ENCODE measurements around the gene ANKRD13B.

ANKRD13B gene

DNA sequence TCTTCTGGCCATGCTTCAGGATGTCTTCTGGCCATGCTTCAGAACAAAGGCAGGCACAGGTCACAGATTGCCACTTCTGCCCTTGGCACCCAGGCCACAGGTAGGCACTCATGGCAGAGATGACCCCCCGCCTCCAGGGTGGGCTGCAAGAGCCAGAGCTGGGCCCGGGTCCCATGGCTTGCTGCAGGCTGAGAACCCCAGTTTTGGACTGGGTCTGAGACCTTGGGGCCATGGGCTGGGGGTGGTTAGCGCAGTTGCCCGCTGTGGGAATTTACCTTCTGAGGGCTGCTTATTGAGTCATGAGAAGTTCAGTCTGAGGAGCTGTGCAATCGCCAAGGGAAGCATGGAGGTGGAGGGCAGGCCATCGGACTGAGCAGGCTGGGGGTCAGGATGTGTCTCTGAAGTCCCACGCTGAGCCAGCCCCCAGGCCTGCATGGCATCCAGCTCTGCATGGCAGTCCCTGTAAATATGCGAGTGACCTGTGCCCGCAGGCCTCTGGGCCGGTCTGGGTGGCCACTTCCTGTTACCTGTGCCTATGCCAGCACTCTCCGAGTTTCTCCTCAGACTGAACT is 1.7 kb downstream of the ANKRD13B start:
- DNase-seq (ENCODE audit: low read depth in 1 of 2, low spot score in 1 of 2): no peak

DNA sequence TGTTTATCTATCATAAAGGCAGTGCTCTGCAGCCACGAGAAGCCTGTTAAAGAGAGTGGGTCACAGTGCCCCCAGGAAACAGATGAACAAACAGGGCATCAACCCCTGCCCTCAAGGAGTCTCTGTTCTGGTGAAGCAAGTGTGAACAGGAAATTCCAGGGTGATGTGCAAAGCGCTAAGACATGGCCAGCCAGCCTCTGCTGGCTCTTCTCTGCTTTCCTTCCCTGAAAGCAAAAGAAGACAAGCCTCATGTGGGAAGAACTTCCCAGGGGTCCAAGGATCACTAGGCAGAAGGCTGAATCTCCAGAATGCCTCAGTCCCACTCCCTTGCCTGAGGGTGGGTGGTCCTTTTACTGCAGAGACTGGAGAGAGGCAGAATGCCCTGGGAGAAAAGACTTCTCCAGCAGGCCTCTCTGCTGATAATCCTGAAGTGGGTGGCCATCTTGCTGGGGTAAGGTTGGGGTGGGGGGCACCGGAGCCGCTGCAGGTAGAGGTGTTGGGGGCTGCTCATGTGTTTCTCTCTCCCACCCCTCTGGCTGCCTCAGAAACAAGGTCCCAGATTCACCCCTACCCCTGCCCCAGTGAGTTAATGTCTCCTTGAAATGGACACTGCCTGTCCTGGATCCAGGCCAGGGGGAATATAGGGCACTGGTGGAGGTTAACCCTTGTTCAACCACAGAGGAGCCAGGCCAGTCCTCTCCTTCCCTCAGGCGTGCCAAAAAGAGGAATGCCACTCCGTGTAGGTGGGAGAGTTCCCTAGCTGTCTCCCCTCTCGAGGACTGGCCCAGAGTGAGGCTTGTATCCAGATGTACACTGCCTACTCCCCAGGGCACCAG is 2.4 kb downstream of the ANKRD13B start:
- no peak for DNase-seq (ENCODE audit: low read depth in 1 of 2, low spot score in 1 of 2)

DNA sequence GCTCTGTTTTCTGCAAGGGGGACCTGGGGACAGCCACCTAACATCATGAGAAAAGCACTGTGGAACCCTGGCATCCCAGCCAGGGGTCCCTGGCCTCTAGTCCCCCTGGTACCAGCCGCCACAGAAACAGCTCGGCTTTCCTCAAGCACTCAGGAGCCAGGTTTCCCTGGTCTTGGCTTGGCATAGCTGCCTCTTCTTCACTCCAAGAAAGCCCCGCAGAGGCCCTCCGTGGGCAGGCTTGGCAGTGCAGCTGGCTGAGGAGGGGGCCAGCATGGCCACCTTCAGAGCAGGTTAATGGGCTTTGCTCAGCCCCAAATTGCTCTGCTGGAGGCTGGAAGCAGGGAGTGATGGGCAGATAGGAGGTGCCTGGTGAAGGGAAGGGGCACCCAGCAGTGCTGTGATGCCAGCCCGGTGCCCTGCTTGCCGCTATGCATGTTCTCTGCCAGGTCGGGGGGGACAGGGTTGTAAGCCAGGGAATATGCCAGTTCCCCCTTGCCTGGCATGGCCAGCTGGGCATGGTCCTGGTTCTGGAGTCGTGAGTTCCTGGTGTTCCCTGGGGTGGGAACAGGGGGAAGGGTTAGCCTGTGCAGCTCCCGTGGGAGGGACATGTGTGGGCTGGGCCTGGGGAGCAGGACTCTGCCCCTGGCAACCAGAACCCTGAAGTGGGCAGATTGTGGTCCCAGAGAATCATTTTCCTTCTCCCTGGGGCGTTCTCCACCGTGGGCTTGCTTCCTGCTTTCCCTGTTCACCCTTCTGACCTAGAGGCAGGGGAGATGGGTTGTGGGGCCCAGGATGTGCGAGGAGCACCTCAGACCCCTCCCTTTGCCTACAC is 3.2 kb downstream of the ANKRD13B start:
- no peak for DNase-seq (ENCODE audit: low read depth in 1 of 2, low spot score in 1 of 2)

DNA sequence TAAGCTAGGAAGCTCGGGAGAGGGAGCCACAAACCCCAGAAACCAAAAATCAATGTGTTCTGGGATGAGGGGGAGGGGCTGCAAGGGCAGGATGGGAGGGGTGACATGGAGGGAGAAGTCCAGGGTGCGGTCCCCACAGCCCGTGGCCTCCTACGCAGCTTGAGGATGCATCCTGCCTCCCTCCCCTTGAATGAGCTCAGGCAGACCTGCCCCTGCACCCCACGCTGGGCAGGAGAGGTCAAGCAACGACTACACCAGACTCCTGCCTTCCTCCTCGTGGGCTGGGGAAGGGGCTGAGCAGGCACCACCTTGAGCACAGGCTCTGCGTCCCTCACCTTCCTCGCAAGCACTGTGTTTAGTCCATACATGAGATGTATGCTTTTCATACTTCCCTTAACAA is 3.9 kb downstream of the ANKRD13B start:
- no peak for DNase-seq (ENCODE audit: low read depth in 1 of 2, low spot score in 1 of 2)

DNA sequence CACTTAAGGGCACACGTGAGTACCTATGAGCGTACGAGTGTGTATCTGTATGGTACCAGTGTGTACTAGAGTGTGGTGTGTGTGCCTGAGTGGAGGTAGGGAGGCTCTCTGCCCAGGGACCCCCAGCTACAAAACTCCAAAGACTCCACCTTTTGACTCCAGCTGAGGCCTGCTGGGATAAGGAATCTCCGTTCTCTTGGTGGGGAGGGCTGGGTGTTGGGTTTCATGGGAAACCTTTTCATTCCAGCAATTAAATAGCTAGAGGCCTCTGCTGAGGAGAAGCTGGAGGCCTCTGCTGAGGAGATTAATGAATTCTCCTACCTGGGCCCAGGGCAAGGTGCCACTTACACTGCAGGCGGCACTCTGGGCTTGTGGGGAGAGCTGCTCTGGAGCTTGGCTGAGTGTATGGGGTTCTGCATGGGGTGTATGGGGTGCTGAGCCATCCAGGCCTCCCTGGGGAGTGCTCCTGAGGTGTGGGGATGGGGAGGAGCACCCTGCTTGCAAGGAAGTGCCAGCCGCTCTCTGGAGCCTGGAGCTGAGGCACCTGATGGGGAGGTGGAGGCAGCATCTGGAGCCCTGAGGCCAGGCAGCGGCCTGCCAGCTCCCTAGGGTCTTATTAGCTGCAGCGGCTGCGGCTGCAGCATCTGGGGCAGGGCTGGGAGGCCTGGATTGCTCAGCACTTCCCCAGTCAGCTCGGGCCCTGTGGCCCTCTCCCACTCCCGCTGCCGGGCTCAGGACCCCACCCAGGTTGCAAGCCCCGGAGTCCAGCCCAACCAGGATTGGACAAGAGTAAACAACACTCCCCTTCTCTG is 4.6 kb downstream of the ANKRD13B start:
- DNase-seq (ENCODE audit: low read depth in 1 of 2, low spot score in 1 of 2): no peak

DNA sequence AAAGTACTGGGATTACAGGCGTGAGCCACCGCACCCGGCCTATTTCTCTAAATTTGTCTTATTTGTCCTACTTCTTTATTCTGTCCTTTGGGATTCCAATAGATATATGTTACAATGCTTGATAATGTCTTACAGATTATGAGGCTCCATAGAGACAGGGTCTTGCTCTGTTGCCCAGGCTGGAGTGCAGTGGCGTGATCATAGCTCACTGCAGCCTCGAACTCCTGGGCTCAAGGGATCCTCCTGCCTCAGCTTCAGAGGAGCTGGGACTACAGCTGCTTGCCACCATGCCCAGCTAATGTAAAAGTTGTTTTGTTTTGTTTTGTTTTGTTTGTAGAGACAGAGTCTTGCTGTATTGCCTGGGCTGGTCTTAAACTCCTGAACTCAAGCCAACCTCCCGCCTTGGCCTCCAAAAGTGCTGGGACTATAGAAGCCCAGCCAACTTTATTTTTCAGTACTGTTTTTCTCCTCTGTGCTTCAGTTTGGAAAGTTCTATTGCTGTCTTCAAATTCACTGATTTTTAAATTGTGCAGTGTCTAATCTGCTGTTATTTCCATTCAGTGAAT is 10.3 kb downstream of the ANKRD13B start:
- DNase-seq (ENCODE audit: low read depth in 1 of 2, low spot score in 1 of 2): no peak

DNA sequence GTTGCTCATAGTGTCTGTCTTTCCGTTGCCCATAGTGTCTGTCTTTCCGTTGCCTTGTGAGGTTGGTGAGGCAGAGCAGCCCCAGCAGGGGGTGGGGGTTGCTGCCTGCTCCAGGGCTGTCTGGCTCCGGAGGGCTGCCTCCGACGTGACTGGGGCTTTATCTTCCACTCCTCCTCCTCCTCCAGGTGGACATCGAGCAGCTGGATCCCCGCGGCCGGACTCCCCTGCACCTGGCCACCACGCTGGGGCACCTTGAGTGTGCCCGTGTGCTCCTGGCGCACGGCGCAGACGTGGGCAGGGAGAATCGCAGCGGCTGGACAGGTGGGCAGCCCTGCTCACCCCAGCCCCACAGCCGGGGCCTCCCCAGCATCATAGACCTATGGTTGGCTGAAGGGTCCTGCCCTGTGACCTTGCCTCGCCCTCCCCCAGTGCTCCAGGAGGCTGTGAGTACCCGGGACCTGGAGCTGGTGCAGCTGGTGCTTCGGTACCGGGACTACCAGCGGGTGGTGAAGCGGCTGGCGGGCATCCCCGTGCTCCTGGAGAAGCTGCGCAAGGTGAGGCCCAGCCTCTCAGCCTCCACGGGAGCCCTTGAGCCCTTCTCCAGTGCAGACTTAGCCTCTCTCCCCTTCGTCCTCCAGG is 14.7 kb downstream of the ANKRD13B start:
- no peak for DNase-seq (ENCODE audit: low read depth in 1 of 2, low spot score in 1 of 2)

DNA sequence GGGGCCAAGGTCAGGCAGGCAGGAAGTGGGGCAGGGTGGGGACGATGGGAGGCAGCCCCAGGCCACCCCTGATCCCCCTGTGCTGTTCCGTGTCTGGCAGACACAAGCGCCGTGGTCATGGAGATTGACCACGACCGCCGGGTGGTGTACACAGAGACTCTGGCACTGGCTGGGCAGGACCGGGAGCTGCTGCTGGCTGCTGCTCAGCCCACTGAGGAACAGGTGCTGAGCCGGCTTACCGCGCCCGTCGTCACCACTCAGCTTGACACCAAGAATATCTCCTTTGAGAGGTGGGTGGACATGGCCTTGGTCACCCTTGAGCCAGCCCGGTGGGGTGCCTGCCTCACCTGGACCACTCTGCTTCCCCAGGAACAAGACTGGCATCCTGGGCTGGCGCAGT is 16.1 kb downstream of the ANKRD13B start:
- no peak for DNase-seq (ENCODE audit: low read depth in 1 of 2, low spot score in 1 of 2)

DNA sequence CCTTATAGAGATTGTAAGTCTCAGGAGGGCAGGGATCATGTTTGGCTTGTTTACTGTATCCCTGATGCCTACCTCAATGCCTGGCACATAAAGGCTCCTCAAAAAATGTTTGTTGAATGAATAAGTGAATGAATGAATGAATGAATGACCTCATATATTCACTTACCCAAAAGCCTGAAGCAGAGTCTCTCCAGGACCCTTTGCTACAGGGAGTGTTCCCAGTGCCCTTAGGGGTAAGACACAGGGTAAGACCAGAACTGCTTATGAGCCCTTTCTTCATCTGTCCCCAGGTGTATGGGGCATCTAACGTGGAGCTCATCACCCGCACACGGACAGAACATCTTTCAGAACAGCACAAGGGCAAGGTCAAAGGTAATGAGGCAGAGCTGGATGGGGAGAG is 17.5 kb downstream of the ANKRD13B start:
- DNase-seq (ENCODE audit: low read depth in 1 of 2, low spot score in 1 of 2): no peak

DNA sequence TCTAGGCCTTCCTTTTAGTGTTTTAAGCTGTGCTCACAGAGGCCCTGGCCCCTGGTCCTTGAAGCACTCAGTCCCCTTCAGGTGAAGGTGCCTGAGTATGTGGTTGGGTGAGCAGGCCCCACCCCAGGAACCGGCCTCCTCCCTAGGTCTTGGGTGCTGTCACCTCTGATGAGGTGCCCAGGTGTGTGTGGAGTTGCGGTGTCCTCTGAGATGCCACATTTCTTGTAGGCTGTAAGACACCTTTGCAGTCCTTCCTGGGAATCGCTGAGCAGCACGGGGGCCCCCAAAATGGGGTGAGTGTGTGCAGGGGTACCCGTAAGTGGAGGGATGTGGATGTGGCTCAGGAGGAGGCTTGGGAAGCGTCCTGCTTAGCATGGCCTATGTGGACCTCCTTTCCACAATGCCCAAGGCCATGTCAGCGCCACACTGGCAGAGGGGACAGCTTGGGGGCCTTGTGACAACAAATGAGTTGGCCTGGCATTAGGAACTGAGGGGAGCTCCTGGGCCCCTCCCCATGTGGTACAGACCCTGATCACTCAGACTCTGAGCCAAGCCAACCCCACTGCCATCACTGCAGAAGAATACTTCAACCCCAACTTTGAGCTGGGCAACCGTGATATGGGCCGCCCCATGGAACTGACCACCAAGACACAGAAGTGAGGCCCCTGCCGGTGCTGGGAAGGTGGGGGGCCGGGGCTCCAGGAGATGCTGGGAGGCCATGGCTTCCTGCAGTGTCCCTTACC is 18.6 kb downstream of the ANKRD13B start:
- DNase-seq (ENCODE audit: low read depth in 1 of 2, low spot score in 1 of 2): no peak

DNA sequence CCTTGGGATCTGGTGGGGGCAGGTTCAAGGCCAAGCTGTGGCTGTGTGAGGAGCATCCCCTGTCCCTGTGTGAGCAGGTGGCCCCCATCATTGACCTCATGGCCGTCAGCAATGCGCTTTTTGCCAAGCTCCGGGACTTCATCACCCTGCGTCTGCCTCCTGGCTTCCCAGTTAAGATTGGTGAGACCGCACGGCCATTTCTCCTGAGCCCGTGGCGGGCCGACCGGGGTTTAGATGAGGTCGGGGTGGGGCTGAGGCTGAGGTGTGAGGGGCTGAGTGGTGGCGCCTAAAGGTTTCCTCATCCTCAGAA is 19.1 kb downstream of the ANKRD13B start:
- no peak for DNase-seq (ENCODE audit: low read depth in 1 of 2, low spot score in 1 of 2)

DNA sequence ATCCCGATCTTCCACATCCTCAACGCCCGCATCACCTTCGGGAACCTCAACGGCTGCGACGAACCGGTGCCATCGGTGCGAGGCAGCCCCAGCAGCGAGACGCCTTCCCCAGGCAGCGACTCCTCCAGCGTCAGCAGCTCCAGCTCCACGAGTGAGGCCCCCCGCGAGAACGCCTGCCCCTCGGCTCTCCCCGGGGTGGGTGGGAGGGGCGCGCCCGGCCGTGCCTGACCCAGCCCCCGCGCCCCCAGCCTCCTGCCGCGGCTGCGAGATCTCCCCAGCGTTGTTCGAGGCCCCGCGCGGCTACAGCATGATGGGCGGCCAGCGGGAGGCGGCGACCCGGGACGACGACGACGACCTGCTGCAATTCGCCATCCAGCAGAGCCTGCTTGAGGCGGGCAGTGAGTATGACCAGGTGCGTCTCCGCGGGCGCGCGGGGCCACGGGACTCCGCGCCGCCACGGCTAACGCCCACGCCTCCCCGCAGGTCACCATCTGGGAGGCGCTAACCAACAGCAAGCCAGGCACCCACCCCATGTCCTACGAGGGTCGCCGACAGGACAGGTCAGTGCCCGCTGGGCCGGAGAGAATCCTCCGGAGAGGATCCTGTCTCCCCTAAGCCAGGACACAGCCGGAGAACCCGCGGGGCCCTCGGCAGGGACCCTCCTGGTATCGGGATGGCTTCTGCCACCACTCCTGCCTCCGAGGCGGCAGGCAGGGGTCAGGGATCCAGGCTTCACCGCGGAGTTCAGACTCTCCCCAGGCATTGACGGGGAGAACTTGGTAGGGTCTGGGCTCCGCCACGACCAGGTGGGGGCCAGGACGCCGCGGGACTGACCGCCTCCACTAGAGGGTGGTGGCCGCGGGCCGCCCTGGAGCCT is 19.7 kb downstream of the ANKRD13B start:
- no peak for DNase-seq (ENCODE audit: low read depth in 1 of 2, low spot score in 1 of 2)

DNA sequence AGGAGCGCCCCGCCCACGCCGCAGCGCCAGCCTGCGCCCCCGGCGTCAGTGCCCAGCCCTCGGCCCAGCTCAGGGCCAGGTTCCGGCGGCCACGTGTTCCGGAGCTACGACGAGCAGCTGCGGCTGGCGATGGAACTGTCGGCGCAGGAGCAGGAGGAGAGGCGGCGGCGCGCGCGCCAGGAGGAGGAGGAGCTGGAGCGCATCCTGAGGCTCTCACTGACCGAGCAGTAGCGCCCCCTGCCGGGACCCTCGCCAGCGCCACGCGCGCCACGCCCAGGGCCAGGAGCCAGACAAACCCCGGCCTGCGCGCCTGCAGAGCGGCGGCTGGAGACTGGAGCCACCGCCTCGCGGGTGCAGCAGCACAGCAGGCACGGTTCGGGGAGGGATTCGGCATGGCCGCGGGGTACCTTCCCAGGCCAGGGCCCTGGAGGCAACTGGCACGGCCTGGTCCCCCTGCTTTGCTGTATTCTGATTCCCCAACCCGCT is 20.5 kb downstream of the ANKRD13B start:
- DNase-seq (ENCODE audit: low read depth in 1 of 2, low spot score in 1 of 2): peak; percentile 88 to 93

DNA sequence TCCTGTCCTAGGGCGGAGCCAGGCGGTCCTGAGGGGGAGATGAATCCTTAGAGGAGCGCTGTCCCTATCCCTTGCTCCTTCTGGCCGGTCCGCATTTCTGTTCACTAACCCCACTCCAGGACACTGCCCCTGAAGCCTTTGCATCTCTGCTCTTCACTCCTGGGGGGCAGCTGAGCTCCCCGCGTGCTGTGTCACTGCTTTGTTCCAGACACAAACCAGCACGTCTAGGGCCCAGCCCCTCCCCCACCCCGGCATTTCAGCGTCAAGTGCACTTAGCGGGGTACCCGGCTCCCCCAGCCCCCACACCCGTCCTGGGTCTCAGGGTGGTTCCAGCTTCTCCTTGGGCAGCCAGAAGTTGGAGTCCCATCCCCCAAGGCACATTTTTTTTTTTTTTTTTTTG is 20.9 kb downstream of the ANKRD13B start:
- DNase-seq (ENCODE audit: low read depth in 1 of 2, low spot score in 1 of 2): no peak

DNA sequence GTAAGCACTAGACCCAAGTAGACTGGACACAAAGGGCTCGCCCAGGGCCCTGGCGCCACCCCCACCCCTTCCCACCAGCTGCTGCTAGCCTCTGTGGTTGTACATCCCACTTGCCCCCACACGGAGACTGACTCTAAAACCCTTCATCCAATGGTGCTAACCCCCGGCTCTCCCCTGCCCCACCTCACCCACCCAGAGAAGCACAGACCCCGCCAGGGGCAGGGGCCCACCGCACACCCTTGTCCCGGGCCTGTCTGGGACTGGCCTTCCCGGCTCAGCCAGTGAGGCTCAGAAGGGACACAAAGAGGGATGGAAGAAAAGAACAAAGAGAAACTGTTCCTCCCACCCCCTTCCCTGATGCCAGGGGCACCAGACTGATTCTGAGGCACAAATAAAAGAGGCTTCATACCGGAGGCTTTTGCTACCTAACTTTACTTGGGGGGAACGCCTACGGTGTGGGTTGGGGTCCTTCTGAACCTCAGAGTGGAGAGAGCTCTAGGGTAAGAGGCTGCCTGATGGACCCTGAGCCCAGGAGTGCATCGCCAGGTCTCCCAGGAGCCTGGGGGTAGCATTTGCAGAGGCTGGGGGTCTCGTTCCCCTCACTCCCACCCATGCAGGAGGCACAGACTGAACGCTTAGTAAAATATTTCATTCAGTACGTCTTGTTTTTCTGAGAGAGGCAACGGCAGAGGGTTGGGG is 21.6 kb downstream of the ANKRD13B start:
- DNase-seq (ENCODE audit: low read depth in 1 of 2, low spot score in 1 of 2): no peak

DNA sequence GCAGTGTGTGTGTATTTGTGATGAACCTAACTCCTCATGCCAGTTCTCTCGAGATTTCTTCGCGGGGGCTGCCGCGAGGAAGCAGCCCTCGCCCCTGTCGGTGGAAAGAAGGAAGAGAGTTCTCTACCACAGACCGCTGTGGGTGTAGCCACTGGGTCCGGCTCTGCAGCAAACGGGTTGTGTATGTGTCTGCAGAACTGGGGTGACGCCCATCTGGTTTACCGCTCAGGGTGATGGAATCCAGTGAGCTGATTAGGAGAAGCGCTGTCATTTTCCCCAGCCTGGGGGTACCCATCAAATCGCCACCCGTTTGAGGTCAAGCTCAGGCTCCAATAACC is 22.1 kb downstream of the ANKRD13B start:
- DNase-seq (ENCODE audit: low read depth in 1 of 2, low spot score in 1 of 2): no peak

DNA sequence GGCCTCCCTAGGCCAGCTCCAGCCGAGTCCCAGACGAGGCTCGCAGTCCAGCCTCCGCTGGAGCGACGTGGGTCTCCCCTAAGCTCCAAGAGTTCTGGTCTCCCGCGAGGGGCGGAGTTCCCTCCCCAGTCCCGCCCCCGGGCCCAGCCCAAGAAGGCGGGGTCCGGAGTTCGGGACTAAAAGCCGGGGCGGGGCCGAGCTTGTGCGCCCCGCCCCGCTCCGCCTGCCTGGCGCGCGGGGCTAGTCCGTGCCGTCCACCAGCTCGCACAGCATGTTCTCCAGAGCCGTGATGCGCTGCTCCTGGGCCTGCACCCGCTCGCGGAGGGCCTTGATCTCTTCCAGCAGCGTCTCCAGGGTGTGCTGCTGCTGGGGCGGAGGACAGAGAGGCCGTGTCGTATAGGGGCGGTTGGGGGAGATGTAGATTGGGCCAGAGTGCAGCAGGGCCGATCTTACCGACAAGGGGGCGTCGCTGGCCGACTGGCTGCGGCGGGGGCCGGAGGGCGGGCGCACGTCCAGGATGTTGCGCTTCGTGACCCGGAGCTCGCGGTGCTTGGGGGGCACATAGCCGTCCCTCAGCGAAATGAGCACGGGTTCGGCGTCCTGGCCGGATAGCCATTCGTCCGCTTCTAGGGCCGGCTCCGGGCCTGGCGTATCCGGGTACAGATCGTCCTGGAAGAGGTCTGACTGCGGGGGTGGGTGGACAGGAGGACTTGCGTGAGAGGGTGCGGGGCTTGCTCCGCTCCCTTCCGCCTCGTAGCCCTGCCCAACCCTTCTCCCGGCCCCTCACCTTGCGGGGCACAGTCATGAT is 22.8 kb downstream of the ANKRD13B start:
- peak; percentile 73 to 81 for DNase-seq (ENCODE audit: low read depth in 1 of 2, low spot score in 1 of 2)
